A549 (cell line): Measurements from ENCODE around the gene PLIN5.

ENCODE experiments used
- CHD2 ChIP-seq: fragments of 150-350 bp; IDR thresholded peaks from 2 replicates; pipeline ENCODE4 v1.6.1; 2014; ENCODE audit warnings: low read length; ENCODE audit not compliant: partially characterized antibody
- CTCF ChIP-seq: fragments of >200 bp; sonication (Bioruptor Twin); formaldehyde crosslinking; IDR thresholded peaks from 3 replicates; pipeline ENCODE4 v1.5.1; 2016
- EP300 ChIP-seq, 2 experiments: fragments of >200 bp; sonication (Bioruptor Twin); formaldehyde crosslinking; IDR thresholded peaks; 2 replicates in 1 of 2; 3 replicates in 1 of 2; pipeline ENCODE4 v1.6.1; 2016 to 2017
- FOSL2 ChIP-seq, 2 experiments: fragments of 450-650 bp in 1 of 2; fragments of >200 bp in 1 of 2; sonication (Bioruptor Twin) in 1 of 2; formaldehyde crosslinking; IDR thresholded peaks; 2 replicates each; pipeline versions ENCODE4 v1.5.0 to v1.6.1; 2016 to 2020; ENCODE audit warnings: mild to moderate bottlenecking in 1 of 2, moderate library complexity in 1 of 2
- KDM5A ChIP-seq: fragments of 200-600 bp; sonication (generic); IDR thresholded peaks from 2 replicates; pipeline ENCODE4 v1.6.1; 2016; ENCODE audit warnings: antibody characterized with exemption, mild to moderate bottlenecking
- NR3C1 ChIP-seq: fragments of >200 bp; sonication (Bioruptor Twin); formaldehyde crosslinking; IDR thresholded peaks from 3 replicates; pipeline ENCODE4 v1.6.1; 2017
- POLR2A ChIP-seq: IDR thresholded peaks from 2 replicates; pipeline ENCODE4 v1.6.1; 2012; ENCODE audit warnings: mild to moderate bottlenecking, low read length
- SREBF2 ChIP-seq: fragments of 450-650 bp; IDR thresholded peaks from 2 replicates; pipeline ENCODE4 v1.6.1; 2014; ENCODE audit warnings: mild to moderate bottlenecking, moderate library complexity
- TF ChIP-seq, protein P1 (sequence below): fragments of 150-350 bp; IDR thresholded peaks from 2 replicates; pipeline ENCODE4 v1.6.1; 2014; ENCODE audit warnings: low read depth, mild to moderate bottlenecking, low read length
- TF ChIP-seq, protein P2 (sequence below): fragments of 200-600 bp; sonication (generic); IDR thresholded peaks from 2 replicates; pipeline ENCODE4 v1.6.1; 2016; ENCODE audit warnings: antibody characterized with exemption, mild to moderate bottlenecking, moderate library complexity

DNA sequence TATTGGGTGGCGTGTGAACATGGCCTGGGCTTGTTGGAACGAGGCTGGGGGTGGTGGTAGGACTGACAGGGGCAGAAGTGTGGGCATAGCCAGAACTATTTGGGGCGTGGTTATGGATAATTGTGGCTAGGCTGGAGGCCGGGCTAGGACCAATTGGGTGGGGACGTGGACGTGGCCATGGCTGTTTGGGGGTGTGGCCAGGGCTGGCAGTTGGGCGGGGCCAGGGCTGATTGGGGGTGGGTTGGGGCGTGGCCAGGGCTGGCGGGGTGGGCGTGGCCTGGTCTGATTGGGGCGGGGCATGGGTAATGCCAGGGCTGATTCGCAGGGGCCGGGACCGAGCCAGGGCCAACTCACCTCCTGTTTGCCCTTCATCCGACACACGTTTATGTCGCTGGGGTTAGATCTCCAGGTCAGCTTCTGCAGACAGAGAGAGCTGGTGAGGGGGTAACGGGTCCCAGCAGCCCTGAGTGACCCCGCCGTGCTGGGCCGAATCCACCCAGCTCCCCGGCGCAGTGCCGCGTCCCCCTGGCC is 21.6 kb upstream of the PLIN5 start:
- TF ChIP-seq CTCF: no peak
- TF ChIP-seq POLR2A: no peak
- TF ChIP-seq KDM5A: no peak
- no peak for TF ChIP-seq NR3C1
- no peak for TF ChIP-seq FOSL2 (IDR thresholded peaks at IDR 0.05)
- TF ChIP-seq FOSL2 (CRISPR knock-in tag; IDR thresholded peaks at IDR 0.05): no peak
- no peak for TF ChIP-seq EP300 (IDR thresholded peaks at IDR 0.05)
- no peak for TF ChIP-seq CHD2
- TF ChIP-seq, protein P1, sequence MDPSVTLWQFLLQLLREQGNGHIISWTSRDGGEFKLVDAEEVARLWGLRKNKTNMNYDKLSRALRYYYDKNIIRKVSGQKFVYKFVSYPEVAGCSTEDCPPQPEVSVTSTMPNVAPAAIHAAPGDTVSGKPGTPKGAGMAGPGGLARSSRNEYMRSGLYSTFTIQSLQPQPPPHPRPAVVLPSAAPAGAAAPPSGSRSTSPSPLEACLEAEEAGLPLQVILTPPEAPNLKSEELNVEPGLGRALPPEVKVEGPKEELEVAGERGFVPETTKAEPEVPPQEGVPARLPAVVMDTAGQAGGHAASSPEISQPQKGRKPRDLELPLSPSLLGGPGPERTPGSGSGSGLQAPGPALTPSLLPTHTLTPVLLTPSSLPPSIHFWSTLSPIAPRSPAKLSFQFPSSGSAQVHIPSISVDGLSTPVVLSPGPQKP: no peak
- TF ChIP-seq, protein P2, sequence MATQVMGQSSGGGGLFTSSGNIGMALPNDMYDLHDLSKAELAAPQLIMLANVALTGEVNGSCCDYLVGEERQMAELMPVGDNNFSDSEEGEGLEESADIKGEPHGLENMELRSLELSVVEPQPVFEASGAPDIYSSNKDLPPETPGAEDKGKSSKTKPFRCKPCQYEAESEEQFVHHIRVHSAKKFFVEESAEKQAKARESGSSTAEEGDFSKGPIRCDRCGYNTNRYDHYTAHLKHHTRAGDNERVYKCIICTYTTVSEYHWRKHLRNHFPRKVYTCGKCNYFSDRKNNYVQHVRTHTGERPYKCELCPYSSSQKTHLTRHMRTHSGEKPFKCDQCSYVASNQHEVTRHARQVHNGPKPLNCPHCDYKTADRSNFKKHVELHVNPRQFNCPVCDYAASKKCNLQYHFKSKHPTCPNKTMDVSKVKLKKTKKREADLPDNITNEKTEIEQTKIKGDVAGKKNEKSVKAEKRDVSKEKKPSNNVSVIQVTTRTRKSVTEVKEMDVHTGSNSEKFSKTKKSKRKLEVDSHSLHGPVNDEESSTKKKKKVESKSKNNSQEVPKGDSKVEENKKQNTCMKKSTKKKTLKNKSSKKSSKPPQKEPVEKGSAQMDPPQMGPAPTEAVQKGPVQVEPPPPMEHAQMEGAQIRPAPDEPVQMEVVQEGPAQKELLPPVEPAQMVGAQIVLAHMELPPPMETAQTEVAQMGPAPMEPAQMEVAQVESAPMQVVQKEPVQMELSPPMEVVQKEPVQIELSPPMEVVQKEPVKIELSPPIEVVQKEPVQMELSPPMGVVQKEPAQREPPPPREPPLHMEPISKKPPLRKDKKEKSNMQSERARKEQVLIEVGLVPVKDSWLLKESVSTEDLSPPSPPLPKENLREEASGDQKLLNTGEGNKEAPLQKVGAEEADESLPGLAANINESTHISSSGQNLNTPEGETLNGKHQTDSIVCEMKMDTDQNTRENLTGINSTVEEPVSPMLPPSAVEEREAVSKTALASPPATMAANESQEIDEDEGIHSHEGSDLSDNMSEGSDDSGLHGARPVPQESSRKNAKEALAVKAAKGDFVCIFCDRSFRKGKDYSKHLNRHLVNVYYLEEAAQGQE: no peak
- no peak for TF ChIP-seq SREBF2
